OCI-LY3 (cell line): ENCODE measurements around the gene APOL2.

ENCODE experiments used
- H2AFZ ChIP-seq: fragments of 200-600, 300-600 bp; shearing (Covaris generic); 2 replicates; pipeline ENCODE4 v1.6.0; 2014; ENCODE audit warnings: antibody characterized with exemption, low read depth, low read length
- H3K27ac ChIP-seq: fragments of 200-600, 300-600 bp; sonication (generic); 2 replicates; pipeline ENCODE4 v1.5.1; 2014; ENCODE audit warnings: mild to moderate bottlenecking, low read length, moderate library complexity, mixed read lengths
- H3K27me3 ChIP-seq: fragments of 200-600, 300-600 bp; sonication (generic); 2 replicates; pipeline ENCODE4 v1.6.1; 2014; ENCODE audit warnings: low read depth, low read length, mixed read lengths
- H3K36me3 ChIP-seq: fragments of 200-600, 300-600 bp; sonication (generic); replicated peaks from 2 replicates; pipeline ENCODE3; 2014; ENCODE audit warnings: low read depth, low read length, mixed read lengths
- H3K4me1 ChIP-seq: fragments of 300-600, 200-600 bp; sonication (generic); 2 replicates; pipeline ENCODE4 v1.6.1; 2014; ENCODE audit warnings: low read length, mixed read lengths
- H3K4me2 ChIP-seq: fragments of 200-600, 300-600 bp; sonication (generic); 2 replicates; pipeline ENCODE4 v1.6.1; 2014; ENCODE audit warnings: low read length, mixed read lengths
- H3K4me3 ChIP-seq: fragments of 300-600, 200-600 bp; sonication (generic); 2 replicates; pipeline ENCODE4 v1.5.1; 2014; ENCODE audit warnings: antibody characterized with exemption, mild to moderate bottlenecking, low read length, moderate library complexity
- H3K79me2 ChIP-seq: fragments of 300-600, 200-600 bp; shearing (Covaris generic); 2 replicates; pipeline ENCODE4 v1.6.1; 2014; ENCODE audit warnings: mild to moderate bottlenecking, low read length, mixed read lengths
- H3K9ac ChIP-seq: fragments of 300-600, 200-600 bp; shearing (Covaris generic); 2 replicates; pipeline ENCODE4 v1.6.0; 2014; ENCODE audit warnings: mild to moderate bottlenecking, low read length, moderate library complexity
- H3K9me3 ChIP-seq: fragments of 200-600, 300-600 bp; shearing (Covaris generic); 2 replicates; pipeline ENCODE4 v1.6.1; 2014; ENCODE audit warnings: low read length, mixed read lengths; ENCODE audit not compliant: insufficient read depth
- H4K20me1 ChIP-seq: fragments of 200-600, 300-600 bp; sonication (generic); 2 replicates; pipeline ENCODE4 v1.6.1; 2016; ENCODE audit warnings: low read length, mixed read lengths; ENCODE audit not compliant: insufficient read depth
- EZH2phosphoT487 ChIP-seq: fragments of 200-600 bp; shearing (Covaris generic); IDR thresholded peaks from 2 replicates; pipeline ENCODE4 v1.6.1; 2018; ENCODE audit warnings: antibody characterized with exemption, mixed run types, low read depth
- TF ChIP-seq, protein P1 (sequence below): fragments of 200-600, 300-600 bp; sonication (generic); IDR thresholded peaks from 2 replicates; pipeline ENCODE4 v1.5.1; 2014; ENCODE audit warnings: antibody characterized with exemption, low read length, low read depth

APOL2 gene

DNA sequence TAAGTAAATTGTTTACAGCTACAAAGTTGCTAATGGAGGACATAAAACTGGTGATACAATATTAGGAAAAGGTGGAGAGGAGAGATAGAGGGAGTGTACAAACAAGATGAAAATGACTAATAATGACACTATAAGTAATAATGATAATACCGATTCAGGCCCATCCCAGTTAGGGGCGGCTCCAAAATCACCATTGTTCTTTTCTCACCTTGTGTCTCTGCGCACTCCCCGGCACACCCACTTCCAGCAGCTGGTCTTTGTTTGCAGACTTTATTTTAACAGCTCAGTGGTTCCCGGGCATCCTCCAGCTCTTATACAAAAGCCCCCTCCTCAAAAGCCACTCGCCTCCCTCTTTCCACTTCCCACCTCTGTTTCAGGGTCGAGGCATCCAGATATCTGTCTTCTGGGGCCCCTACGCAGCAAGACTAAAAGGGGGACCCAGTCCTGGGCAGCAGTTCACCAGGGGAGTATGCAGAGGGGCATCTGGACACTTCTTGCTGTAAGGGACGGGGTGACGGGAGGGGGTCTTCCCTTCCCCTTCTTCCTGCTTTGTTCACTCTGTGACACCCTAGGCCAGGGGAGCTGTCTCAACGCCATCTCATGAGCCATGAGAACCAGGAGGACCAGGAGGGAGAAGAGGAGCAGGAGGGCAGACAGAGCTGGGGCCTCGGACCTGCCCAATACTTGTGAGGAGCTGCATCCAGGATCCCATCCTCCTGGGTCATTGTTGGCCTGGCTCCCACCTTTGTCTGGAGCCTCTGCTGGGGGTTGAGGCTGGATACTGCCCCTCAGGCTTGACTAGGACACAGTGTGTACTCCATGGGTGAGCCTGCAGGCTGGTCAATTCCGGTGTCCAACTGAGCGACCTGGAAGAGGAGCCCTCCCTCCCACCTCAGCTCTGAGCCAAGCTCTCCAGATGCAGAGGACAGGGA, 2.7 kb downstream of the APOL2 start:
- Histone ChIP-seq H4K20me1 (peaks cover 17% of the 10 kb centered on the region), H3K4me2 (peak overlapping the region; percentile 82), H3K36me3 (peaks cover 71% of the 10 kb centered on the region), H3K4me1 (peaks cover 78% of the 10 kb centered on the region), H3K9me3 (no peaks in the 10 kb centered on the region), H2AFZ (no peak overlapping the region), H3K4me3 (peak overlapping the region; percentile 88), H3K79me2 (peaks cover 86% of the 10 kb centered on the region), H3K9ac (peak overlapping the region; percentile 98; the same call in 1 of the 2 replicates), H3K27me3 (no peaks in the 10 kb centered on the region), H3K27ac (peak overlapping the region; percentile 94)
- TF ChIP-seq, protein P1, sequence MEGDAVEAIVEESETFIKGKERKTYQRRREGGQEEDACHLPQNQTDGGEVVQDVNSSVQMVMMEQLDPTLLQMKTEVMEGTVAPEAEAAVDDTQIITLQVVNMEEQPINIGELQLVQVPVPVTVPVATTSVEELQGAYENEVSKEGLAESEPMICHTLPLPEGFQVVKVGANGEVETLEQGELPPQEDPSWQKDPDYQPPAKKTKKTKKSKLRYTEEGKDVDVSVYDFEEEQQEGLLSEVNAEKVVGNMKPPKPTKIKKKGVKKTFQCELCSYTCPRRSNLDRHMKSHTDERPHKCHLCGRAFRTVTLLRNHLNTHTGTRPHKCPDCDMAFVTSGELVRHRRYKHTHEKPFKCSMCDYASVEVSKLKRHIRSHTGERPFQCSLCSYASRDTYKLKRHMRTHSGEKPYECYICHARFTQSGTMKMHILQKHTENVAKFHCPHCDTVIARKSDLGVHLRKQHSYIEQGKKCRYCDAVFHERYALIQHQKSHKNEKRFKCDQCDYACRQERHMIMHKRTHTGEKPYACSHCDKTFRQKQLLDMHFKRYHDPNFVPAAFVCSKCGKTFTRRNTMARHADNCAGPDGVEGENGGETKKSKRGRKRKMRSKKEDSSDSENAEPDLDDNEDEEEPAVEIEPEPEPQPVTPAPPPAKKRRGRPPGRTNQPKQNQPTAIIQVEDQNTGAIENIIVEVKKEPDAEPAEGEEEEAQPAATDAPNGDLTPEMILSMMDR, result no peak
- TF ChIP-seq EZH2phosphoT487, result no peak

DNA sequence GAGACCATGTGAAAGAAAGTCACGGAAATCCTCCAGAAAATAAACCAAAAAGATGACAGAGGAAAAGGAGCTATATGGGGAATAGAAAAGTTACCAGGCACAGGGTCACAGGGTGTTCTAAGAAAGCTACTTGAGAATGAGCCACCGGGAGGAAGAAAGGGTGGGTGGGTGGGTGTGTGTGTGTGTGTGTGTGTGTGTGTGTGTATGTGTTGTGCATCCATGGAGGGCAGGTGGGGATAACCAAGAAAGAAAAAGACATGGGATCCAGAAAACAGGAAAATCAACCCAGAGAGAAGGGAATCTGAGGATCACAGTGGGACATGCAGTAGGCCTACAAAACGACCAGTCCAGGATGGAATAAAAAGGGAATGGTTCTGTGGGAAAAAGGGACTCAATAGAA, 3.7 kb downstream of the APOL2 start:
- peaks cover 79% of the 10 kb centered on the region for H3K4me1 ChIP-seq
- H3K27ac ChIP-seq, result peak overlapping the region; percentile 94
- H3K36me3 ChIP-seq, result peaks cover 81% of the 10 kb centered on the region
- no peak for TF ChIP-seq EZH2phosphoT487
- TF ChIP-seq, protein P1, result no peak
- H3K9ac ChIP-seq, result peak overlapping the region; percentile 66
- H3K79me2 ChIP-seq, result peaks cover 86% of the 10 kb centered on the region
- H3K9me3 ChIP-seq, result no peaks in the 10 kb centered on the region
- peak overlapping the region; percentile 88 for H3K4me3 ChIP-seq
- peaks cover 23% of the 10 kb centered on the region for H4K20me1 ChIP-seq
- peak overlapping the region; percentile 82 for H3K4me2 ChIP-seq
- H3K27me3 ChIP-seq, result no peaks in the 10 kb centered on the region
- no peak overlapping the region for H2AFZ ChIP-seq

DNA sequence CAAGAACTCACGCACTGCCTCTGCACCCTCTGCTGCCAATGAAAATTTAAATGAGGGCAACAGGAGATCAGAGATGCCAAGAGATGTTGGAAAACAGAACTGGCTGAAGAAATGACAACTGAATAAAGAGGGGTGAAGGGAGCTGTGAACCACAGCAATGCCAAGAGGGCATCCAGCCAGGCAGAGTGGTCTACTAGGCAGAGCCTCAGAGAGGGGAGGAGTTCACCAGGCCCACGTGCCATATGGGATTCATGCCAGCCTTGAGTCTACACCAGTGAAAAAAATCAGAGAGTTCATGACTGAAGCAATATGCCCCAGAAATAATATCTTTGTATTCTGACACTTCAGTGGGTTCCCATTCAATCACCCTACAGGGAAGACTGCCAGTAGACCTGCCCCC, 4.4 kb downstream of the APOL2 start:
- H3K9me3 ChIP-seq, result no peaks in the 10 kb centered on the region
- H3K27ac ChIP-seq, result peak overlapping the region; percentile 94
- H2AFZ ChIP-seq, result no peak overlapping the region
- H3K4me2 ChIP-seq, result peak overlapping the region; percentile 82
- H3K79me2 ChIP-seq, result peaks cover 82% of the 10 kb centered on the region
- H3K27me3 ChIP-seq, result no peaks in the 10 kb centered on the region
- TF ChIP-seq, protein P1, result no peak
- TF ChIP-seq EZH2phosphoT487, result no peak
- H3K4me1 ChIP-seq, result peaks cover 72% of the 10 kb centered on the region
- H3K4me3 ChIP-seq, result peak overlapping the region; percentile 88
- peak overlapping the region; percentile 66 for H3K9ac ChIP-seq
- peaks cover 88% of the 10 kb centered on the region for H3K36me3 ChIP-seq
- H4K20me1 ChIP-seq, result peaks cover 23% of the 10 kb centered on the region

DNA sequence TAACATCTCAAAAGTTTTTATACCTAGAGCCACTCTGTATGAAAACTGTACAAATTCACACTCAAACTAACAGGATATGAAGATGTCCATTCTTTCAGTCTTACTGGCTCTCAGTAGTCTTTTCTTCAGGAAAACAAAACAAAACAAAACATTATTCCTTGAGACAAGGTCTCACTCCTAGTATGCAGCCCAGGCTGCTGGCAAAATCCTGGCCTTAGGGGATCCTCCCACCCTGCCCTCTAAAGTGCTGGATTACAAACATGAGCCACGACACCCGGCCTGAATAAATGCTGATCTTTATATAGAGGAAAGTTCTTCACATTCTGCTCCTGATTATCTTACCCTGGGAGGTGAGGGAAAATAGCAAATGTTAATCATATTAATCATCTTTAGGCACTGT, 5.1 kb downstream of the APOL2 start:
- H3K27ac ChIP-seq, result peak overlapping the region; percentile 94
- no peak overlapping the region for H2AFZ ChIP-seq
- H3K9me3 ChIP-seq, result no peaks in the 10 kb centered on the region
- no peak for TF ChIP-seq EZH2phosphoT487
- TF ChIP-seq, protein P1, result no peak
- peaks cover 75% of the 10 kb centered on the region for H3K79me2 ChIP-seq
- peak overlapping the region; percentile 66 for H3K9ac ChIP-seq
- H3K4me1 ChIP-seq, result peaks cover 69% of the 10 kb centered on the region
- H3K4me3 ChIP-seq, result peak overlapping the region; percentile 88
- H3K27me3 ChIP-seq, result no peaks in the 10 kb centered on the region
- peaks cover 89% of the 10 kb centered on the region for H3K36me3 ChIP-seq
- H3K4me2 ChIP-seq, result peak overlapping the region; percentile 82
- H4K20me1 ChIP-seq, result peaks cover 23% of the 10 kb centered on the region
